Muscle of arm (tissue), 12 donors: Measurements from ENCODE around the gene ZNF669. TPM values are rescaled to one million over a fixed set of nuclear protein-coding genes. Genes with fewer than 3 reads are reported as not detected.
A peak's percentile ranks its signal among the peaks of the same experiment; 100 is the strongest.

Source experiments
- DNase-seq: peaks from one replicate; pipeline ENCODE4 v3.0.0-alpha.2; 2013
- polyA plus RNA-seq, 12 donors: library from polyadenylated mRNA; unstranded; fragments of 120-200 nt; gene quantifications; one replicate each; pipeline ENCODE4 v1.2.1, GENCODE V29; 2013; ENCODE audit not compliant: insufficient read length in 12 of 12

ZNF669 gene
- polyA plus RNA-seq, 12 donors = 5.6 to 9.6 (median 7.0) TPM; not detected in 1

GRCh38 chr1:247077213-247077612 lies 26.9 kb downstream of the ZNF669 start:
- no peak for DNase-seq

GRCh38 chr1:247070645-247071044 lies 33.5 kb downstream of the ZNF669 start:
- no peak for DNase-seq

- DNase-seq = no peak
Measured at GRCh38 chr1:247064304-247064703, 39.9 kb downstream of the ZNF669 start.

GRCh38 chr1:247060771-247061170 lies 43.4 kb downstream of the ZNF669 start:
- DNase-seq = peak; percentile 33

GRCh38 chr1:247056071-247056470 lies 48.1 kb downstream of the ZNF669 start:
- DNase-seq = no peak

- DNase-seq = no peak
Measured at GRCh38 chr1:247054992-247055415, 49.2 kb downstream of the ZNF669 start.

Other genes with a start within 250 kb of the ZNF669 start
- gene AHCTF1, start 172.4 kb downstream of the ZNF669 start, polyA plus RNA-seq = 10 to 100 TPM in 11 of 12 donors, not detected in 1; 22.2 to 52.8 (median 34.5) TPM
- gene ZNF695, start 96.3 kb downstream of the ZNF669 start, polyA plus RNA-seq = 1 to 10 TPM in 8 of 12 donors, under 1 TPM in 2, not detected in 2; 0.51 to 3.7 (median 1.3) TPM
- gene ZNF670, start 25.5 kb downstream of the ZNF669 start, polyA plus RNA-seq = 1 to 10 TPM in 10 of 12 donors, not detected in 2; 2.7 to 5.1 (median 3.0) TPM
- gene ZNF124, start 67.7 kb upstream of the ZNF669 start, polyA plus RNA-seq = 10 to 100 TPM in 3 of 12 donors, 1 to 10 TPM in 8, not detected in 1; 4.7 to 12.3 (median 6.2) TPM
- under 1 TPM in 1 of 12 donors, not detected in 11; 0.19 TPM for gene VN1R5, start 151.7 kb upstream of the ZNF669 start, polyA plus RNA-seq
- gene ZNF496, start 227.5 kb upstream of the ZNF669 start, polyA plus RNA-seq = 10 to 100 TPM in 11 of 12 donors, not detected in 1; 22.1 to 36.5 (median 27.1) TPM